ENCODE data around the gene TTLL5. TPM values are rescaled to one million over a fixed set of nuclear protein-coding genes. Genes with fewer than 3 reads are reported as not detected.
A peak's percentile ranks its signal among the peaks of the same experiment; 100 is the strongest.

The TTLL5 gene
- total RNA-seq, 1 donor from 2014 or later: 39.6 TPM

GRCh38 chr14:75657331-75657730 is 3.7 kb upstream of the TTLL5 start:
- TF ChIP-seq, protein P1, sequence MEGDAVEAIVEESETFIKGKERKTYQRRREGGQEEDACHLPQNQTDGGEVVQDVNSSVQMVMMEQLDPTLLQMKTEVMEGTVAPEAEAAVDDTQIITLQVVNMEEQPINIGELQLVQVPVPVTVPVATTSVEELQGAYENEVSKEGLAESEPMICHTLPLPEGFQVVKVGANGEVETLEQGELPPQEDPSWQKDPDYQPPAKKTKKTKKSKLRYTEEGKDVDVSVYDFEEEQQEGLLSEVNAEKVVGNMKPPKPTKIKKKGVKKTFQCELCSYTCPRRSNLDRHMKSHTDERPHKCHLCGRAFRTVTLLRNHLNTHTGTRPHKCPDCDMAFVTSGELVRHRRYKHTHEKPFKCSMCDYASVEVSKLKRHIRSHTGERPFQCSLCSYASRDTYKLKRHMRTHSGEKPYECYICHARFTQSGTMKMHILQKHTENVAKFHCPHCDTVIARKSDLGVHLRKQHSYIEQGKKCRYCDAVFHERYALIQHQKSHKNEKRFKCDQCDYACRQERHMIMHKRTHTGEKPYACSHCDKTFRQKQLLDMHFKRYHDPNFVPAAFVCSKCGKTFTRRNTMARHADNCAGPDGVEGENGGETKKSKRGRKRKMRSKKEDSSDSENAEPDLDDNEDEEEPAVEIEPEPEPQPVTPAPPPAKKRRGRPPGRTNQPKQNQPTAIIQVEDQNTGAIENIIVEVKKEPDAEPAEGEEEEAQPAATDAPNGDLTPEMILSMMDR (conservative IDR thresholded peaks at IDR 0.05; ENCODE audit: low read depth, low read length): no peak

GRCh38 chr14:75658957-75659356 is 2.1 kb upstream of the TTLL5 start:
- H3K4me3 ChIP-seq (ENCODE audit: low read depth, low read length): no peak overlapping the region
- TF ChIP-seq, protein P1 (conservative IDR thresholded peaks at IDR 0.05; ENCODE audit: low read depth, low read length): no peak
- no peak for DNase-seq (ENCODE audit: low read depth)

More at GRCh38 chr14:75657331-75657730, 3.7 kb upstream of the TTLL5 start:
- DNase-seq (ENCODE audit: low read depth): no peak
- no peak overlapping the region for H3K4me3 ChIP-seq (ENCODE audit: low read depth, low read length)

DNA sequence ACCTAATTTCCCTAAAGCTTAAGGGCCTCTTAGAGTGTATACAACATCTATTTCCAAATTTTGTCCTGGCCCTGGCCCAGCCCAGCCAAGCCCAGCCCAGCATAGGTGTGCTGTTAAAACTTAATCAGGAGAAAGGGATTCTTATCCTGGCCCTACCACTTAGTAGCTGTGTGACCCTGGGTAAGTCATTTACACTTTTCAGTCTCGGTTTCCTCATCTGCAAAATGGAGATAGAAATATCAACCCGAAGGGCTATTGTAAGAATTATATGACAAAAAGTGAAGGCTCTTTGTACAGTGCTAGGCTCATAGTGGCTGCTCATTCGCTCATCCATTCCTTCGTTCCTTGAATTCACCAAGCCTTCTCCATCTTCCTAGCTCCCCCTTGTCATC is 812 bp upstream of the TTLL5 start:
- no peak for DNase-seq (ENCODE audit: low read depth)
- TF ChIP-seq, protein P1 (conservative IDR thresholded peaks at IDR 0.05; ENCODE audit: low read depth, low read length): no peak
- H3K4me3 ChIP-seq (ENCODE audit: low read depth, low read length): peak overlapping the region; percentile 73

- TF ChIP-seq, protein P1 (conservative IDR thresholded peaks at IDR 0.05; ENCODE audit: low read depth, low read length): no peak
- H3K4me3 ChIP-seq (ENCODE audit: low read depth, low read length): peak overlapping the region; percentile 73
- DNase-seq (ENCODE audit: low read depth): no peak
These were observed 411 bp downstream of the TTLL5 start for GRCh38 chr14:75661499-75661814.

- DNase-seq (ENCODE audit: low read depth): no peak
- TF ChIP-seq, protein P1 (conservative IDR thresholded peaks at IDR 0.05; ENCODE audit: low read depth, low read length): no peak
- H3K4me3 ChIP-seq (ENCODE audit: low read depth, low read length): no peak overlapping the region
These were observed 1.9 kb downstream of the TTLL5 start for GRCh38 chr14:75662966-75663365.

GRCh38 chr14:75667099-75667765 is 6.2 kb downstream of the TTLL5 start:
- no peak overlapping the region for H3K4me3 ChIP-seq (ENCODE audit: low read depth, low read length)
- no peak for DNase-seq (ENCODE audit: low read depth)
- TF ChIP-seq, protein P1 (conservative IDR thresholded peaks at IDR 0.05; ENCODE audit: low read depth, low read length): no peak

- TF ChIP-seq, protein P1 (conservative IDR thresholded peaks at IDR 0.05; ENCODE audit: low read depth, low read length): no peak
- H3K4me3 ChIP-seq (ENCODE audit: low read depth, low read length): no peak overlapping the region
- DNase-seq (ENCODE audit: low read depth): no peak
These were observed 11.7 kb downstream of the TTLL5 start for GRCh38 chr14:75672605-75673192.

All from epithelial cell of proximal tubule (primary cell).